Measurements from ENCODE around the gene MAP1LC3A. TPM values are rescaled to one million over a fixed set of nuclear protein-coding genes. Genes with fewer than 3 reads are reported as not detected.

Gene MAP1LC3A
- total and polyA plus RNA-seq, 4 donors, result 4.9 to 38.8 (median 12.7) TPM

DNA sequence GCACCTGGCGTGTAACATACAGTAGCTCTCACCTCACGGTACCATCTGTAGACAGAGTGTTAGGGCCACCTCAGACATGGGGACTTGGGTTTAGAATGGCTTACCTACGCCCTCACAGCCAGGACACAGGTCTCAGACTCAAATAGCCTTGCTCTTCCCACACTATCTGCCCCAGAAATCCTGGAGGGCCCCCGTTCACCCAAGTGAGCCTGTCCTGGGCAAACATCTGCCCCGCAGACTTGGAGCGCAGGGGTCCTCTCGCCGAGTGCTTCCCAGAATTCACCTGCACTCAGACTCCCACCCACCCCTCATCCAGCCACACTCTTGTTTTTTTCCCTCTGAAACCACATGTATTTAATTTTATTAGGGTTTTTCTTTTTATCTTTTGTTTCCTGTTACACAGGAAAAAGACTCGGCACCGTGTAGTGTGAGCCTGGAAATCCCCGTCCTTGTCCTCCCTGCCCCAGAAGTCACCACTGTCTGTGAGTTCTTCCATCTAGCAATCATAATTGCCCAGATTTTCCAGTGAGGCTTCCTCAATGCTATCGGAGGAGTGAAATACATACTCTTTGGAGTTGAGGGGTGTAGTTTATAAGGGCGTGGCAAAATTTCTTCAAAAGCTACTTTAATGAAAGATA is 17.1 kb upstream of the MAP1LC3A start:
- H3K4me1 ChIP-seq (ENCODE audit: control insufficient read depth in 4 of 4, insufficient read depth in 4 of 4, low read length in 3 of 4), result peaks cover 0 to 11% (median 8%) of the 10 kb centered on the region in 4 donors
- H3K4me3 ChIP-seq (ENCODE audit: low read depth in 1 of 3, low read length in 3 of 3), result no peak overlapping the region
- H3K27me3 ChIP-seq (ENCODE audit: control insufficient read depth in 4 of 4, insufficient read depth in 4 of 4, low read length in 3 of 4), result no peaks in the 10 kb centered on the region
- WGBS, result 82% methylated on average over 13 of the region's 13 CpGs
- H3K9ac ChIP-seq (ENCODE audit: low read depth in 1 of 2, low read length in 2 of 2), result no peak overlapping the region
- H3K9me3 ChIP-seq (ENCODE audit: control insufficient read depth in 4 of 4, low read length in 3 of 4), result no peaks in the 10 kb centered on the region
- no peak for DNase-seq (ENCODE audit: low spot score)
- peaks cover 9 to 19% (median 16%) of the 10 kb centered on the region in 4 donors for H3K36me3 ChIP-seq (ENCODE audit: control insufficient read depth in 4 of 4, insufficient read depth in 3 of 4, low read depth in 1 of 4, low read length in 3 of 4)
- TF ChIP-seq HNF4G (IDR thresholded peaks at IDR 0.05) (no peak), JUND (IDR thresholded peaks at IDR 0.05) (no peak), EGR1 (IDR thresholded peaks at IDR 0.05; ENCODE audit: low read depth in 2 of 2) (no peak), FOXA2 (IDR thresholded peaks at IDR 0.05) (no peak), GABPA (IDR thresholded peaks at IDR 0.05 in 1 of 2, conservative IDR thresholded peaks at IDR 0.05 in 1 of 2) (no peak)
- TF ChIP-seq, protein P1, sequence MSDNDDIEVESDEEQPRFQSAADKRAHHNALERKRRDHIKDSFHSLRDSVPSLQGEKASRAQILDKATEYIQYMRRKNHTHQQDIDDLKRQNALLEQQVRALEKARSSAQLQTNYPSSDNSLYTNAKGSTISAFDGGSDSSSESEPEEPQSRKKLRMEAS (IDR thresholded peaks at IDR 0.05), result no peak
- TF ChIP-seq, protein P2, sequence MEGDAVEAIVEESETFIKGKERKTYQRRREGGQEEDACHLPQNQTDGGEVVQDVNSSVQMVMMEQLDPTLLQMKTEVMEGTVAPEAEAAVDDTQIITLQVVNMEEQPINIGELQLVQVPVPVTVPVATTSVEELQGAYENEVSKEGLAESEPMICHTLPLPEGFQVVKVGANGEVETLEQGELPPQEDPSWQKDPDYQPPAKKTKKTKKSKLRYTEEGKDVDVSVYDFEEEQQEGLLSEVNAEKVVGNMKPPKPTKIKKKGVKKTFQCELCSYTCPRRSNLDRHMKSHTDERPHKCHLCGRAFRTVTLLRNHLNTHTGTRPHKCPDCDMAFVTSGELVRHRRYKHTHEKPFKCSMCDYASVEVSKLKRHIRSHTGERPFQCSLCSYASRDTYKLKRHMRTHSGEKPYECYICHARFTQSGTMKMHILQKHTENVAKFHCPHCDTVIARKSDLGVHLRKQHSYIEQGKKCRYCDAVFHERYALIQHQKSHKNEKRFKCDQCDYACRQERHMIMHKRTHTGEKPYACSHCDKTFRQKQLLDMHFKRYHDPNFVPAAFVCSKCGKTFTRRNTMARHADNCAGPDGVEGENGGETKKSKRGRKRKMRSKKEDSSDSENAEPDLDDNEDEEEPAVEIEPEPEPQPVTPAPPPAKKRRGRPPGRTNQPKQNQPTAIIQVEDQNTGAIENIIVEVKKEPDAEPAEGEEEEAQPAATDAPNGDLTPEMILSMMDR (IDR thresholded peaks at IDR 0.05; ENCODE audit: low read depth, low read length, missing input control), result no peak
- no peak overlapping the region for H3K27ac ChIP-seq (ENCODE audit: low read depth in 1 of 2, low read length in 2 of 2)

DNA sequence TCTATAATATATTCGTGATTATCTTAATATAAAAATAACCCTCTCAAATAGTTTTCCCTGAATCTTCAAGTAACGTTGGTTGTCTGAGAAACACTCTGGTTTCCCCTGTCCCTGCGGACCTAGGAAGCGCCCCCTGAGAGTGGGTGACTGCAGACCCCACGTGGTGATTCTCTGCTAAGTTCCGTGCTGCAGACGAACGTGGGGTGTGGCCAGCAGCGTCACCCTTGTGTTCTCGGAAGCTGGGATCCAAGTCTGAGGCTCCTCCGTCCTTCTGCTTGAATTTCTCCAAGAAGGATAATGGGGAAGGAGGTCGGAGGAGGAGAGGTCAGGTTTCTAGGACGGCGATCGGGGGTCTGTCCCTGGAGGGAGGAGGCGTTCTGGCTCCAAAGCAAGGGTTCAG is 16.6 kb upstream of the MAP1LC3A start:
- Histone ChIP-seq H3K4me3 (ENCODE audit: low read depth in 1 of 3, low read length in 3 of 3) (no peak overlapping the region), H3K36me3 (ENCODE audit: control insufficient read depth in 4 of 4, insufficient read depth in 3 of 4, low read depth in 1 of 4, low read length in 3 of 4) (peaks cover 8 to 17% (median 15%) of the 10 kb centered on the region in 4 donors), H3K27ac (ENCODE audit: low read depth in 1 of 2, low read length in 2 of 2) (no peak overlapping the region), H3K9me3 (ENCODE audit: control insufficient read depth in 4 of 4, low read length in 3 of 4) (no peaks in the 10 kb centered on the region), H3K9ac (ENCODE audit: low read depth in 1 of 2, low read length in 2 of 2) (no peak overlapping the region), H3K4me1 (ENCODE audit: control insufficient read depth in 4 of 4, insufficient read depth in 4 of 4, low read length in 3 of 4) (peaks cover 0 to 11% (median 8%) of the 10 kb centered on the region in 4 donors), H3K27me3 (ENCODE audit: control insufficient read depth in 4 of 4, insufficient read depth in 4 of 4, low read length in 3 of 4) (no peaks in the 10 kb centered on the region)
- no peak for DNase-seq (ENCODE audit: low spot score)
- WGBS, result 83% methylated on average over 16 of the region's 16 CpGs
- TF ChIP-seq HNF4G (IDR thresholded peaks at IDR 0.05), result no peak

DNA sequence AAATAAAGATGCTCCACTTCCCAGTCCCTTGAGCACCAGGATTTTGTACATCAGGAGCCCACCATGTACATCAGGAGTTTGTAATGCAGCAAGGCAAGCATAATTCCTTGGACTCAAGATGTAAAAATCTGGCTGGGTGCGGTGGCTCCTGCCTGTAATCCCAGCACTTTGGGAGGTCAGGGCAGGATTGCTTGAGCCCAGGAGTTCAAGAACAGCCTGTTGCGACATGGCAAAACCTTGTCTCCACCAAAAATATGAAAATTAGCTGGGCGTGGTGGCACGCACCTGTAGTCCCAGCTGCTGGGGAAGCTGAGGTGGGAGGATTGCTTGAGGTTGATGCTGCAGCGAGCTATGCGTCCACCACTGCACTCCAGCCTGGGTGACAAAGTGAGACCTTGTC is 16.1 kb upstream of the MAP1LC3A start:
- Histone ChIP-seq H3K4me3 (ENCODE audit: low read depth in 1 of 3, low read length in 3 of 3) (no peak overlapping the region), H3K4me1 (ENCODE audit: control insufficient read depth in 4 of 4, insufficient read depth in 4 of 4, low read length in 3 of 4) (peaks cover 0 to 11% (median 8%) of the 10 kb centered on the region in 4 donors), H3K27me3 (ENCODE audit: control insufficient read depth in 4 of 4, insufficient read depth in 4 of 4, low read length in 3 of 4) (no peaks in the 10 kb centered on the region), H3K27ac (ENCODE audit: low read depth in 1 of 2, low read length in 2 of 2) (no peak overlapping the region), H3K36me3 (ENCODE audit: control insufficient read depth in 4 of 4, insufficient read depth in 3 of 4, low read depth in 1 of 4, low read length in 3 of 4) (peaks cover 8 to 14% (median 13%) of the 10 kb centered on the region in 4 donors), H3K9me3 (ENCODE audit: control insufficient read depth in 4 of 4, low read length in 3 of 4) (no peaks in the 10 kb centered on the region), H3K9ac (ENCODE audit: low read depth in 1 of 2, low read length in 2 of 2) (no peak overlapping the region)
- no peak for DNase-seq (ENCODE audit: low spot score)
- TF ChIP-seq HNF4G (IDR thresholded peaks at IDR 0.05) (no peak), TAF1 (conservative IDR thresholded peaks at IDR 0.05) (no peak)
- TF ChIP-seq, protein P3, sequence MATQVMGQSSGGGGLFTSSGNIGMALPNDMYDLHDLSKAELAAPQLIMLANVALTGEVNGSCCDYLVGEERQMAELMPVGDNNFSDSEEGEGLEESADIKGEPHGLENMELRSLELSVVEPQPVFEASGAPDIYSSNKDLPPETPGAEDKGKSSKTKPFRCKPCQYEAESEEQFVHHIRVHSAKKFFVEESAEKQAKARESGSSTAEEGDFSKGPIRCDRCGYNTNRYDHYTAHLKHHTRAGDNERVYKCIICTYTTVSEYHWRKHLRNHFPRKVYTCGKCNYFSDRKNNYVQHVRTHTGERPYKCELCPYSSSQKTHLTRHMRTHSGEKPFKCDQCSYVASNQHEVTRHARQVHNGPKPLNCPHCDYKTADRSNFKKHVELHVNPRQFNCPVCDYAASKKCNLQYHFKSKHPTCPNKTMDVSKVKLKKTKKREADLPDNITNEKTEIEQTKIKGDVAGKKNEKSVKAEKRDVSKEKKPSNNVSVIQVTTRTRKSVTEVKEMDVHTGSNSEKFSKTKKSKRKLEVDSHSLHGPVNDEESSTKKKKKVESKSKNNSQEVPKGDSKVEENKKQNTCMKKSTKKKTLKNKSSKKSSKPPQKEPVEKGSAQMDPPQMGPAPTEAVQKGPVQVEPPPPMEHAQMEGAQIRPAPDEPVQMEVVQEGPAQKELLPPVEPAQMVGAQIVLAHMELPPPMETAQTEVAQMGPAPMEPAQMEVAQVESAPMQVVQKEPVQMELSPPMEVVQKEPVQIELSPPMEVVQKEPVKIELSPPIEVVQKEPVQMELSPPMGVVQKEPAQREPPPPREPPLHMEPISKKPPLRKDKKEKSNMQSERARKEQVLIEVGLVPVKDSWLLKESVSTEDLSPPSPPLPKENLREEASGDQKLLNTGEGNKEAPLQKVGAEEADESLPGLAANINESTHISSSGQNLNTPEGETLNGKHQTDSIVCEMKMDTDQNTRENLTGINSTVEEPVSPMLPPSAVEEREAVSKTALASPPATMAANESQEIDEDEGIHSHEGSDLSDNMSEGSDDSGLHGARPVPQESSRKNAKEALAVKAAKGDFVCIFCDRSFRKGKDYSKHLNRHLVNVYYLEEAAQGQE (IDR thresholded peaks at IDR 0.05), result no peak
- 98% methylated on average over 6 of the region's 6 CpGs for WGBS

Measured in liver (tissue), 9 donors.